Bronchial epithelial cell (primary cell): ENCODE data around the gene DENND5A. TPM values are rescaled to one million over a fixed set of nuclear protein-coding genes. Genes with fewer than 3 reads are reported as not detected.

Experiments
- DNase-seq: peaks from one replicate; pipeline ENCODE4 v3.0.0-alpha.2; 2010; ENCODE audit warnings: low read depth
- FAIRE-seq: peaks from 2 replicates; lab custom pipeline; 2011; peaks lifted over from hg19 to GRCh38; lab: Jason Lieb, UNC
- H3K27me3 ChIP-seq: 2 replicates; pipeline ENCODE4 v1.5.1; 2011; ENCODE audit warnings: low read length; ENCODE audit not compliant: control insufficient read depth, insufficient read depth
- H3K36me3 ChIP-seq: 2 replicates; pipeline ENCODE4 v1.5.1; 2011; ENCODE audit warnings: low read length; ENCODE audit not compliant: control insufficient read depth, insufficient read depth
- H3K4me3 ChIP-seq: 2 replicates; pipeline ENCODE4 v1.5.1; 2011; ENCODE audit warnings: mild to moderate bottlenecking, low read depth, low read length, control low read depth
- total RNA-seq: library from RNA; depleted of rRNA; stranded (reverse); fragments of >200 nt; gene quantifications from 2 replicates; pipeline ENCODE4 v1.2.1, GENCODE V29; 2014
- TF ChIP-seq, protein P1 (sequence below): IDR thresholded peaks from 2 replicates; pipeline ENCODE4 v1.5.1; 2011; ENCODE audit warnings: mild to moderate bottlenecking, moderate library complexity, low read length, control low read depth, inconsistent platforms; ENCODE audit not compliant: insufficient read depth, severe bottlenecking

Gene DENND5A
- total RNA-seq, 1 donor from 2014 or later: 22.6 TPM

DNA sequence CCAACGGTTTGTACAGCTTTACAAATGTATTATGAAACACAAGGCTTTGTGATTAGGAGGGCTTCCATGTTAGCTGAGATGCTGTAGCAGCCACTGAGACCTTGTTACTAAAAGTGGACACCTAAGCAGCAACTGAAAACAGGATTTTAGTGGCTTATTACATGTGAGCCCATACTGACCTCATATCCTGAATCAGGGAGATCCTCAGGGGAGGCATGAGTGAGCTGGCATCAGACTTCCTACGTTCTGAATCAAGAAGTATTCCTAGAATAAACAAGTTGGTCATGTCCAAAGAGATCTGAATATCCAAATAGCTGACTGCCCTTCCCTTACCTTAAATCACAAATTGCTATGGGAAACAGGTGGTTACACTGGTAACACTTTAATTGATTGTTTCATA is 114.6 kb downstream of the DENND5A start:
- peaks cover 1% of the 10 kb centered on the region for H3K36me3 ChIP-seq
- H3K4me3 ChIP-seq: no peak overlapping the region
- TF ChIP-seq, protein P1, sequence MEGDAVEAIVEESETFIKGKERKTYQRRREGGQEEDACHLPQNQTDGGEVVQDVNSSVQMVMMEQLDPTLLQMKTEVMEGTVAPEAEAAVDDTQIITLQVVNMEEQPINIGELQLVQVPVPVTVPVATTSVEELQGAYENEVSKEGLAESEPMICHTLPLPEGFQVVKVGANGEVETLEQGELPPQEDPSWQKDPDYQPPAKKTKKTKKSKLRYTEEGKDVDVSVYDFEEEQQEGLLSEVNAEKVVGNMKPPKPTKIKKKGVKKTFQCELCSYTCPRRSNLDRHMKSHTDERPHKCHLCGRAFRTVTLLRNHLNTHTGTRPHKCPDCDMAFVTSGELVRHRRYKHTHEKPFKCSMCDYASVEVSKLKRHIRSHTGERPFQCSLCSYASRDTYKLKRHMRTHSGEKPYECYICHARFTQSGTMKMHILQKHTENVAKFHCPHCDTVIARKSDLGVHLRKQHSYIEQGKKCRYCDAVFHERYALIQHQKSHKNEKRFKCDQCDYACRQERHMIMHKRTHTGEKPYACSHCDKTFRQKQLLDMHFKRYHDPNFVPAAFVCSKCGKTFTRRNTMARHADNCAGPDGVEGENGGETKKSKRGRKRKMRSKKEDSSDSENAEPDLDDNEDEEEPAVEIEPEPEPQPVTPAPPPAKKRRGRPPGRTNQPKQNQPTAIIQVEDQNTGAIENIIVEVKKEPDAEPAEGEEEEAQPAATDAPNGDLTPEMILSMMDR: no peak
- DNase-seq (peak; percentile 93), FAIRE-seq (no peak)
- no peaks in the 10 kb centered on the region for H3K27me3 ChIP-seq

DNA sequence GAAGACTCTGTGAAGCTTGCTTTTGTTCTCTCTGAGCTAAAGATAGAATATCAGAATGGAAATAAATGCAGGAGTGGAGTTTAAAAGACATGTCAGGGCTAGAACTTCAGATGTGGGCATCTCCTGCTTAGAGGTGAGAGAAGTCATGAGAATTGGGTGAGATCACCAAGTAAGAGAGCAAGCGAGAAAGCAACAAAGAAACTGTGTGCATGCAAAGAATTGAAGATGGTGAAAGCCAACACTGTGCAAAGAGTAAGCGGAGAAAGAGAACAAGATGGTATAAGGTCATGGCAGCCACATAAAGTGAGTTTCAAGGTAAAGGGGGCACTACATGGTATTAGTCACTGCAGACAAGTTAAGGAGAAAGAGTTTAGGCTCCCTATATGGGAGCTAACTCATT is 116.4 kb downstream of the DENND5A start:
- H3K4me3 ChIP-seq: no peak overlapping the region
- DNase-seq (peak; percentile 52), FAIRE-seq (no peak)
- peaks cover 2% of the 10 kb centered on the region for H3K36me3 ChIP-seq
- TF ChIP-seq, protein P1: no peak
- no peaks in the 10 kb centered on the region for H3K27me3 ChIP-seq

DNA sequence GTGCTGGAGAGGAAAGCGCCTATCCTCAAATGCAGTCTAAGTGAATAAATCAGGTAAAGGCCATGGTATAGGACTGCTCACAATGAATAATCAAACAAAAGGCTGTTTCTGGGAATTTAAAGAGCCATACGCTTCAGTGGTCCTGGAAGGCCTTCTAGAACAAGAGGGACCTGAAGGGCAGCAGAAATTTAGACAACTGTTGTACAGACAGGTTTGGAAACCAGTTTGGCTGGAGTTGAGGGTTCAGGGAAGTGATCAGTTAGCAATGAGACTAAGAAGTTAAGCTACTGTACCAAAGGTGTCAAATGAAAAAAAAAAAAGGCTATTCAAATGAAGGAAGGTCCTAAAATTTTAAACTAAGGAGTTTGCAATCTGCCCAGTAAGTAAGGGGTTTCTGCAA is 117.1 kb downstream of the DENND5A start:
- no peak for DNase-seq
- TF ChIP-seq, protein P1: no peak
- H3K36me3 ChIP-seq: peaks cover 4% of the 10 kb centered on the region

DNA sequence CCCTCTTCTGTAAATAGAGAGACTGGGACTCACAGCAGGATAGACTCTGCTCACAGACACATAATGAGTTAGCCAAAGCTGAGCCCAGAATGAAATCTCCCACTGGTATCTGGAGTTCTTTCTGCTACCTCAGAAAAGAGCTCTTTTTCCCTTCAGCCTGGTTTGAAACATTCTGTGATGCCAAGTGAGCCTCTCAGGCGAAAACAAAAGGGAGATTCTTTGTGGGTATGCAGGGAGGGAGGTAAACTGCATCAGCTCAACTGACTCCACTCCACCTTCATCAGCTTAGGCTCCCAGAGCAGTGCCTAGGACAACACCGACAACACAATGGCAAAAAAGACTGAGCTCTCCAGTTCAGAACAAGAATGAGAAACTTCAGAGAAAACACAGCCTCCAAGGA is 118.7 kb downstream of the DENND5A start:
- no peaks in the 10 kb centered on the region for H3K27me3 ChIP-seq
- TF ChIP-seq, protein P1: no peak
- DNase-seq (no peak), FAIRE-seq (no peak)
- H3K4me3 ChIP-seq: no peak overlapping the region
- peaks cover 6% of the 10 kb centered on the region for H3K36me3 ChIP-seq

More for the DNA sequence above, 117.1 kb downstream of the DENND5A start:
- Histone ChIP-seq H3K27me3 (no peaks in the 10 kb centered on the region), H3K4me3 (no peak overlapping the region)
- no peak for FAIRE-seq

DNA sequence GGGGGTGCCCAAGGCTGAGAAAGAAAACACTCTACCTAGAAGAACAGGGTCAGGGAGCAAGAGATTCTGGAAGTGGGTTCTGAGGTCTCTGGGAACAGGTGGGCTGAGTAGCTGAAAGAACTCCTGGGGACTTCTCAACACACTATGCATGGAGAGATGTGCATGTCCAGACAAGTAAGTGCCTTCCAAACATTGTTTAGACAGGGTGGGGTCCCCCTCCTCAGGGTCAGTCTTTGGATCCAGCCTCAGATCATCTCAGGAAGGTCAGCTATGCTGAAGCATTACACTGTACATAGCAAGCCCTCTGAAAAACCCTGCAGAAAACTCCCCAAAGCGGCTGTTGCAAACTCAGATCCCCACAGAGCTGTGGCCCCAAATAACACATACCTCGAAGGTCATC is 119.9 kb downstream of the DENND5A start:
- Histone ChIP-seq H3K27me3 (no peaks in the 10 kb centered on the region), H3K4me3 (no peak overlapping the region), H3K36me3 (peaks cover 6% of the 10 kb centered on the region)
- no peak for FAIRE-seq
- no peak for DNase-seq
- TF ChIP-seq, protein P1: no peak

DNA sequence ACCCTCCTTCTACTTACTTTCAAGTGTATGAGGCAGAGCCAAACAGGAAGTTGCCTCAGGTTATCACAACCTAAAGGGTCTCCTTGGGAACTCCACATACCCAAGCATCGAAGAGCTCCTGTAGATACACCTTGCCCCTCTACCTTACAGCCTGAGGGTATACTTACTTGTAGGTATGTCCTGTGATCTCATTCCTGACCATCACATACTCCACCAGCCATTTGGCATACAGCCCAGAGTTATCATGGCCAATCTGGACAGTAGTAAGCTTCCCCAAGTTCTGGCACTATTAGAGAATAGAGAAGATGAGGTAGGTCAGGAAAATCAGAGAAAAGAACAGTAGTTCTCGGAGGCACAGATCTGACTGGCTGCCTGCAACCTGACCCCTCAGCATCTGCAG is 120.3 kb downstream of the DENND5A start:
- DNase-seq (peak; percentile 56), FAIRE-seq (no peak)
- TF ChIP-seq, protein P1: no peak
- Histone ChIP-seq H3K27me3 (no peaks in the 10 kb centered on the region), H3K4me3 (no peak overlapping the region), H3K36me3 (peaks cover 6% of the 10 kb centered on the region)
